ENCODE measurements around the gene OTUD5. TPM values are rescaled to one million over a fixed set of nuclear protein-coding genes. Genes with fewer than 3 reads are reported as not detected.

OTUD5 gene
- 16.2 TPM for total RNA-seq

- Histone ChIP-seq H3K36me3 (ENCODE audit: control insufficient read depth in 3 of 3, insufficient read depth in 3 of 3, low read length in 3 of 3) (peaks cover 0 to 13% (median 0%) of the 10 kb centered on the region in 3 donors), H3K4me3 (ENCODE audit: low read length in 3 of 3) (peak within 1 kb of the TSS; percentile 83 to 85 (median 84)), H3K4me1 (ENCODE audit: control insufficient read depth in 3 of 3, insufficient read depth in 3 of 3, low read length in 3 of 3) (peaks cover 37 to 44% (median 42%) of the 10 kb centered on the region in 3 donors), H3K9me3 (ENCODE audit: control insufficient read depth in 3 of 3, low read length in 3 of 3) (no peaks in the 10 kb centered on the region), H3K27ac (ENCODE audit: low read depth, low read length) (peak within 1 kb of the TSS; percentile 97), H3K9ac (ENCODE audit: low read depth in 1 of 3, low read length in 3 of 3) (peak within 1 kb of the TSS; percentile 89 to 96 (median 89)), H3K27me3 (ENCODE audit: control insufficient read depth in 3 of 3, insufficient read depth in 3 of 3, low read length in 3 of 3) (peaks cover 0 to 4% (median 0%) of the 10 kb centered on the region in 3 donors)
These were observed at the start of gene OTUD5 for GRCh38 chrX:48957477-48957826. OTUD5 (minus strand) TSS chrX:48957607; CDS start chrX:48957570, 37 bp downstream.

GRCh38 chrX:49003696-49004095, 46.3 kb upstream of the OTUD5 start:
- Histone ChIP-seq H3K4me3 (ENCODE audit: low read length in 3 of 3) (no peak overlapping the region), H3K27me3 (ENCODE audit: control insufficient read depth in 3 of 3, insufficient read depth in 3 of 3, low read length in 3 of 3) (no peaks in the 10 kb centered on the region)

GRCh38 chrX:49002091-49002935, 44.9 kb upstream of the OTUD5 start, which contains the start of gene GRIPAP1:
GRIPAP1 (minus strand) TSS chrX:49002264; CDS start chrX:49002229, 35 bp downstream.
- peak within 1 kb of the TSS; percentile 82 to 89 (median 86) for H3K9ac ChIP-seq (ENCODE audit: low read depth in 1 of 3, low read length in 3 of 3)
- peaks cover 2 to 4% (median 3%) of the 10 kb centered on the region in 3 donors for H3K4me1 ChIP-seq (ENCODE audit: control insufficient read depth in 3 of 3, insufficient read depth in 3 of 3, low read length in 3 of 3)
- peak within 1 kb of the TSS; percentile 87 to 91 (median 91) for H3K4me3 ChIP-seq (ENCODE audit: low read length in 3 of 3)
- peaks cover 0 to 13% (median 8%) of the 10 kb centered on the region in 3 donors for H3K36me3 ChIP-seq (ENCODE audit: control insufficient read depth in 3 of 3, insufficient read depth in 3 of 3, low read length in 3 of 3)
- peak within 1 kb of the TSS; percentile 86 for H3K27ac ChIP-seq (ENCODE audit: low read depth, low read length)
- no peaks in the 10 kb centered on the region for H3K9me3 ChIP-seq (ENCODE audit: control insufficient read depth in 3 of 3, low read length in 3 of 3)
- peaks cover 0 to under 1% (median 0%) of the 10 kb centered on the region in 3 donors for H3K27me3 ChIP-seq (ENCODE audit: control insufficient read depth in 3 of 3, insufficient read depth in 3 of 3, low read length in 3 of 3)

More at GRCh38 chrX:49003696-49004095, 46.3 kb upstream of the OTUD5 start:
- no peaks in the 10 kb centered on the region for H3K9me3 ChIP-seq (ENCODE audit: control insufficient read depth in 3 of 3, low read length in 3 of 3)
- peaks cover 2 to 4% (median 3%) of the 10 kb centered on the region in 3 donors for H3K4me1 ChIP-seq (ENCODE audit: control insufficient read depth in 3 of 3, insufficient read depth in 3 of 3, low read length in 3 of 3)
- H3K27ac ChIP-seq (ENCODE audit: low read depth, low read length): no peak overlapping the region
- peaks cover 0 to 5% (median 0%) of the 10 kb centered on the region in 3 donors for H3K36me3 ChIP-seq (ENCODE audit: control insufficient read depth in 3 of 3, insufficient read depth in 3 of 3, low read length in 3 of 3)
- no peak overlapping the region for H3K9ac ChIP-seq (ENCODE audit: low read depth in 1 of 3, low read length in 3 of 3)

GRCh38 chrX:49001521-49002090, 44.2 kb upstream of the OTUD5 start:
- Histone ChIP-seq H3K36me3 (ENCODE audit: control insufficient read depth in 3 of 3, insufficient read depth in 3 of 3, low read length in 3 of 3) (peaks cover 0 to 13% (median 12%) of the 10 kb centered on the region in 3 donors), H3K9ac (ENCODE audit: low read depth in 1 of 3, low read length in 3 of 3) (peak overlapping the region; percentile 82 to 89 (median 86)), H3K4me3 (ENCODE audit: low read length in 3 of 3) (peak overlapping the region; percentile 87 to 91 (median 91)), H3K4me1 (ENCODE audit: control insufficient read depth in 3 of 3, insufficient read depth in 3 of 3, low read length in 3 of 3) (peaks cover 2 to 4% (median 3%) of the 10 kb centered on the region in 3 donors), H3K27me3 (ENCODE audit: control insufficient read depth in 3 of 3, insufficient read depth in 3 of 3, low read length in 3 of 3) (peaks cover 0 to 3% (median 0%) of the 10 kb centered on the region in 3 donors), H3K27ac (ENCODE audit: low read depth, low read length) (peak overlapping the region; percentile 86), H3K9me3 (ENCODE audit: control insufficient read depth in 3 of 3, low read length in 3 of 3) (no peaks in the 10 kb centered on the region)

GRCh38 chrX:49000636-49001035, 43.2 kb upstream of the OTUD5 start:
- Histone ChIP-seq H3K36me3 (ENCODE audit: control insufficient read depth in 3 of 3, insufficient read depth in 3 of 3, low read length in 3 of 3) (peaks cover 0 to 13% (median 12%) of the 10 kb centered on the region in 3 donors), H3K9ac (ENCODE audit: low read depth in 1 of 3, low read length in 3 of 3) (no peak overlapping the region), H3K9me3 (ENCODE audit: control insufficient read depth in 3 of 3, low read length in 3 of 3) (no peaks in the 10 kb centered on the region), H3K4me1 (ENCODE audit: control insufficient read depth in 3 of 3, insufficient read depth in 3 of 3, low read length in 3 of 3) (peaks cover 2 to 4% (median 3%) of the 10 kb centered on the region in 3 donors), H3K27me3 (ENCODE audit: control insufficient read depth in 3 of 3, insufficient read depth in 3 of 3, low read length in 3 of 3) (peaks cover 0 to 3% (median 0%) of the 10 kb centered on the region in 3 donors), H3K4me3 (ENCODE audit: low read length in 3 of 3) (no peak overlapping the region), H3K27ac (ENCODE audit: low read depth, low read length) (no peak overlapping the region)

- Histone ChIP-seq H3K4me1 (ENCODE audit: control insufficient read depth in 3 of 3, insufficient read depth in 3 of 3, low read length in 3 of 3) (peaks cover 2 to 4% (median 3%) of the 10 kb centered on the region in 3 donors), H3K27ac (ENCODE audit: low read depth, low read length) (no peak overlapping the region), H3K27me3 (ENCODE audit: control insufficient read depth in 3 of 3, insufficient read depth in 3 of 3, low read length in 3 of 3) (peaks cover 0 to 3% (median 0%) of the 10 kb centered on the region in 3 donors), H3K36me3 (ENCODE audit: control insufficient read depth in 3 of 3, insufficient read depth in 3 of 3, low read length in 3 of 3) (peaks cover 0 to 20% (median 16%) of the 10 kb centered on the region in 3 donors), H3K4me3 (ENCODE audit: low read length in 3 of 3) (no peak overlapping the region), H3K9me3 (ENCODE audit: control insufficient read depth in 3 of 3, low read length in 3 of 3) (no peaks in the 10 kb centered on the region), H3K9ac (ENCODE audit: low read depth in 1 of 3, low read length in 3 of 3) (no peak overlapping the region)
These were observed 41.6 kb upstream of the OTUD5 start for GRCh38 chrX:48999030-48999429.

GRCh38 chrX:48998391-48998790, 41.0 kb upstream of the OTUD5 start:
- H3K27ac ChIP-seq (ENCODE audit: low read depth, low read length): no peak overlapping the region
- H3K27me3 ChIP-seq (ENCODE audit: control insufficient read depth in 3 of 3, insufficient read depth in 3 of 3, low read length in 3 of 3): peaks cover 0 to 3% (median 0%) of the 10 kb centered on the region in 3 donors
- peaks cover 0 to 21% (median 20%) of the 10 kb centered on the region in 3 donors for H3K36me3 ChIP-seq (ENCODE audit: control insufficient read depth in 3 of 3, insufficient read depth in 3 of 3, low read length in 3 of 3)
- H3K4me1 ChIP-seq (ENCODE audit: control insufficient read depth in 3 of 3, insufficient read depth in 3 of 3, low read length in 3 of 3): peaks cover 2 to 4% (median 3%) of the 10 kb centered on the region in 3 donors
- no peaks in the 10 kb centered on the region for H3K9me3 ChIP-seq (ENCODE audit: control insufficient read depth in 3 of 3, low read length in 3 of 3)
- no peak overlapping the region for H3K9ac ChIP-seq (ENCODE audit: low read depth in 1 of 3, low read length in 3 of 3)
- H3K4me3 ChIP-seq (ENCODE audit: low read length in 3 of 3): no peak overlapping the region

- H3K36me3 ChIP-seq (ENCODE audit: control insufficient read depth in 3 of 3, insufficient read depth in 3 of 3, low read length in 3 of 3): peaks cover 2 to 25% (median 20%) of the 10 kb centered on the region in 3 donors
These were observed 40.5 kb upstream of the OTUD5 start for GRCh38 chrX:48997865-48998264.

GRCh38 chrX:48997455-48997854, 40.0 kb upstream of the OTUD5 start:
- H3K36me3 ChIP-seq (ENCODE audit: control insufficient read depth in 3 of 3, insufficient read depth in 3 of 3, low read length in 3 of 3): peaks cover 2 to 26% (median 20%) of the 10 kb centered on the region in 3 donors
- peaks cover 0 to 3% (median 0%) of the 10 kb centered on the region in 3 donors for H3K27me3 ChIP-seq (ENCODE audit: control insufficient read depth in 3 of 3, insufficient read depth in 3 of 3, low read length in 3 of 3)
- no peaks in the 10 kb centered on the region for H3K9me3 ChIP-seq (ENCODE audit: control insufficient read depth in 3 of 3, low read length in 3 of 3)
- no peak overlapping the region for H3K27ac ChIP-seq (ENCODE audit: low read depth, low read length)
- no peak overlapping the region for H3K4me3 ChIP-seq (ENCODE audit: low read length in 3 of 3)
- peaks cover 2 to 4% (median 3%) of the 10 kb centered on the region in 3 donors for H3K4me1 ChIP-seq (ENCODE audit: control insufficient read depth in 3 of 3, insufficient read depth in 3 of 3, low read length in 3 of 3)
- H3K9ac ChIP-seq (ENCODE audit: low read depth in 1 of 3, low read length in 3 of 3): no peak overlapping the region

More at GRCh38 chrX:48997865-48998264, 40.5 kb upstream of the OTUD5 start:
- H3K9ac ChIP-seq (ENCODE audit: low read depth in 1 of 3, low read length in 3 of 3): no peak overlapping the region
- no peaks in the 10 kb centered on the region for H3K9me3 ChIP-seq (ENCODE audit: control insufficient read depth in 3 of 3, low read length in 3 of 3)
- H3K4me3 ChIP-seq (ENCODE audit: low read length in 3 of 3): no peak overlapping the region
- H3K27me3 ChIP-seq (ENCODE audit: control insufficient read depth in 3 of 3, insufficient read depth in 3 of 3, low read length in 3 of 3): peaks cover 0 to 3% (median 0%) of the 10 kb centered on the region in 3 donors
- no peak overlapping the region for H3K27ac ChIP-seq (ENCODE audit: low read depth, low read length)
- H3K4me1 ChIP-seq (ENCODE audit: control insufficient read depth in 3 of 3, insufficient read depth in 3 of 3, low read length in 3 of 3): peaks cover 2 to 4% (median 3%) of the 10 kb centered on the region in 3 donors
